Measurements from ENCODE around the gene MAST4. TPM values are rescaled to one million over a fixed set of nuclear protein-coding genes. Genes with fewer than 3 reads are reported as not detected.

Gene MAST4
- total RNA-seq, 1 donor from 2014 or later, result 13.9 TPM

DNA sequence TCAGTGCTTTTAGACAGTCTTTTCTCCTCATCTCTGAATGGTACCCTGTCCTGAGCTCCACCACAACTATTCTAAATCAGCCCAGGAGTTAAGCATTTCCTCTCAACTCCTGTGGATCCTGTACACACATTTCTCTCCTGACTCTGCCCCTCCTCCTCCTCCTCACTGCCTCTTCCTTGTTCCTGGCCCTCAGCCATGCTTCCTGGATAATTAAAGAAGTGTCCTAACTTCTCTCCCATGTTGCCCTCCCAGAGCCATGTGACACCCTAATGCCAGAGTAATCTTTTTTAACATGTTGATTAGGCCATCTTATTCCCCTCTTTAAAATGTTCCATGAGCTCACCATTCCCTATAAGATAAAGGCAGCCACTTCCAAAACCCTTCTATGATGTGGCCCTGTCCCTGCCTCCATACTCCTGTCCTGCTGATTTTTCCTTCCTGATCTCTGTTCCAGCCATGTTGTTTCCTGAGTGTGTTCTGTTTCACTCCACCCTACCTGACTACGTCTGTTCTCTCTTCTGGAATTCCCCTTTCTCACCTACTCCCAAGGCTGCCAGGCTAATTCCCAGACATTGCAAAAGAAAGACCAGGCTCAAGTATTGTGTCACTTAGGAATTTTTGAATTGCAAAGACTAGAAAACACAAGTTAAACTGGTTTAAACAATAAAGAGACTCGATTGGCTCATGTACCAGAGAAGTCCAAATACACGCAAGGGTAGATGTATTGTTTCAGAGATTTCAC is 295.2 kb downstream of the MAST4 start:
- DNase-seq (ENCODE audit: low spot score in 2 of 2) (no peak), FAIRE-seq (no peak)

- no peak for FAIRE-seq
- DNase-seq (ENCODE audit: low spot score in 2 of 2), result no peak
These were observed 296.5 kb downstream of the MAST4 start for GRCh38 chr5:66892716-66893115.

DNA sequence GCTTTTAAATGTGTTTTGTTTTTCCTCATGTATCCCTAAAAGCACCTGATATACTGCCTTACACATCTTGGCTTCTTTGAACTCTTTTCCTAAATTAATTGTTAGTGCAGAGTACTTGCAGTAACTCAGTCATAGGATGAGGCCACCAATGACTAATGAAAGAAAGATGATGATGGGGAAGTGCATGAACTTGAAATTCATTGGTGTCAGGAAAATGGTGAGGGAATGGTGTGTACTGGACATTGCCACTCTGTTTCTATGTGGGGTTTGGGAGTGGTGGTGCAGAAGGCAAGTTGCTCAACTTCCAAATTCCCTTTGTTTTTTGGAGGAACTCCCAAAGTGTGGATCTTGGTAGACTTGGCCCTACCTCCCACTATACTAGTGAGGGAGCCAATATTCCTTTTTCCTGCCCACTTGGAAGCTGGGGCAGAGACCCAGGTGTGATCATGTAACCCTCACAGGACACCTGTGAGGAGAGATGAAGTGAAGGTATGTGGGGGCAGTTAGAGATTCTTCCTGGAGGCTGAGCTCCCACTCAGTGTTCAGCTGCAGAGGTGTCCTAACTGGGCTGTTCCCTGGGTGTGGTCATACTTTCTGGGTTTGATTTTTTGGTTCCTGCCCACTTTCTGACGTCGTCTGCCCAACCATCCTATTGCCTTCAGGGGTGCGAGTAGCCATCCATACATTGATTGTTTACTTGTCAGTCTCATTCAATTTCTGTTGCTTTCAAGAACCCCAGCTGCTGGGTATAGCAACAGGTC is 298.5 kb downstream of the MAST4 start:
- DNase-seq (ENCODE audit: low spot score in 2 of 2), result no peak
- no peak for FAIRE-seq

GRCh38 chr5:66896171-66896570 is 300.0 kb downstream of the MAST4 start:
- DNase-seq (ENCODE audit: low spot score in 2 of 2) (no peak), FAIRE-seq (no peak)

DNA sequence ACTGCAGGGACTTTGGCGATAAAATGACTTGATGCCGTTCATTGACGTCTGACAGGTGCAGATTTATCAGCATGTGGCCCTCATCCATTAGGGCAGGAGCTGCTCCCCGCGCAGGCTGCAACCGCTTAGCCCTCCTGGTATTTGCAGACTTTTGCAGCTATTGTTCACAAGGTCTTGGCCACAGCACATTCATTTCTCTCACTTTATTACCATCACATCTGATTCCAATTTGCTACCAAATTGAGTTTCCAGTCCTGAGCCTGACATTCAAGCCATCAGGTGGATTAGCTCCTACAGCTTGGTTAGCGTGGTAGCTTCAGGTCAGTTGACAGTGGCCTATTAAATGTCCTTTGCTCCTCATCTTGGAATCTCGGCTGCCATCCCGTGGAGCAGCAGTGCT is 301.2 kb downstream of the MAST4 start:
- DNase-seq (ENCODE audit: low spot score in 2 of 2), result no peak
- no peak for FAIRE-seq

DNA sequence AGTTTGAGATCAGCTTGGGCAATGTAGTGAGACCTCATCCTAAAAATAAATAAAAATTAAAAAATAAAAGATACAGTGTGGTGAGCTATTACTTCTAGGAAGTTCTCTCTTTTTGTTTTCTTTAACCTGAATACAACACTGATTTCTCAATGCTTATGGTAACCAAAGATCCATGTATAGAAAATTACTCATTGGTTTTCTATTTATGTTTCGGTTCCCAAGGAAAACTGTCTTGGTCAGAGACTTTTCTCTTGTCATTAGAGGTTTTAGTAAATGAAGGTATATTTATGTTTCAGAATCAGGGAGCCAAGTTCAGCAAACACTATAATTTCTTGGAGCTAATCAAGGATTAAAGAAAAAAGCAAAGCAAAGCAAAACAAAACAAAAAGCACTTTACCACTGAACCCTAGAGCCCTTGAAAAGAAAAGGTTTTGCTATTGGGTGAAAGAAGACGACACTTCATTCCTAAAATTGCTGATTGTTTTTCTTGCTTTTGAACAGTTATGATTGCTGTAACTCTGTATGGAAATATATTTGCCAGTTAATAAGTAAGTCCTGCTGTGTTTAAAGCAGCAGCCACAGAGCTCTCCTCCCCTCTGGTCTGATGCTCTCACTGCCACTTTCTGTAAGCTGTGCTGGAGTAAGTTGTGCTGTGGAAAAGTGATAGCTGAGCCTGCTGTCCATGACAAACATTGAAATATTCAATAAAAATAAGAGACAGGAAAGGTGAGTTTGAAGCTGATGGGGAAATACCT is 302.2 kb downstream of the MAST4 start:
- DNase-seq (ENCODE audit: low spot score in 2 of 2) (no peak), FAIRE-seq (no peak)

DNA sequence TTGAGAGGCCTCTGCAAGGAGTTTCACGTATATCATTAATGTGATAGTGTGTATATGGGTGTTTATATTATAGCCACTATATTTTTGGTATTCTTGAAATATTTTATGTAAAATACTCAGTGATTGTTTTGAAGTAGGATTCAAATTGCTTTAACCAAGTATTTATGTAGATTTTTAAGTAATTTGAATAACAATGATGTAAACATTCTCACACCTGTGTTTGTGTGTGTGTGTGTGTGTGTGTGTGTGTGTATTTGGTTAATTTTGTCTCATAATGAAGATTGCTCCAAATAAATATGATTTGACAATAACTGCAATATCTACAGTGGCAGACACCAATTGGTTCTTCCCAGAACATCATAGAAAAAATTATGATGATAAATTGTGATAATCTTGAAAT is 307.0 kb downstream of the MAST4 start:
- FAIRE-seq, result no peak
- DNase-seq (ENCODE audit: low spot score in 2 of 2), result no peak

DNA sequence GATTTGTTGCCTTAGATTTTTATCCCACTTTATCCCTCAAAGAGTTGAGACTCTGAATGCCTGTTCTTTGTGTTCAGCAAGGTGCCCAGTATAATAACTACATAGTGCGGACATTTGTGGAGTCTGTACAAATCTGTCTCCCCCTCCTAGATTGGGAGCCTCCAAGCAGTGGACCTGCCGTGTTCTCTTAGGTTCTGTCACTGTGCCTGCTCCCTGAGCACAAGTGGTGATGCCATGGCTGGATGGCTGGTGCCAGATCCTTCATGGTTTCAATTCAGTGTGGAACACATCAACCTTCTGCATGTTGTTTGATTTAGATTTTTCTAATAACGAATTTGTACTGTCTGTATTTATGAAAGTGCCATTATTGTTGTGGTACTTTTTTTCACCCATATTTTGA is 307.5 kb downstream of the MAST4 start:
- DNase-seq (ENCODE audit: low spot score in 2 of 2), result no peak
- no peak for FAIRE-seq

DNA sequence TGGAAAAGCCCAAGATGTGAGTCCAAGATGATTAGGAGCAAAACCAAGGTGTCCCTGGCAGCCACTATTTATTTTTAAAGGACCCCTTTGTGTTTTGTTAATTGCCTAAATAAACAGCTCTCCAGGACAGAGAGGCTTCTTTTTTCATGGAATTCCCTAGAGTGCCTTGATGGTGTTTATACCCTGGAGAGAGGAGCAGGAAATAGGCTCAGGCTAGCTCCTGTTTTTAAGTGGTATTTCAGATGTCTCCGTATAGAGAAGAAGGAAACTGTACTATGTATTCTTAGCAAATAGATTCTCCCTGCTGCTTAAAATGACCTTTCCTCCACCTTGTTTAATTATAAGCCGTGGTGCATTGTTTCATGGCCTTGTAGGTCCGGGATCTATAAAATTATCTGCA is 308.0 kb downstream of the MAST4 start:
- no peak for FAIRE-seq
- DNase-seq (ENCODE audit: low spot score in 2 of 2), result no peak

GRCh38 chr5:66906021-66906420 is 309.8 kb downstream of the MAST4 start:
- FAIRE-seq, result no peak
- DNase-seq (ENCODE audit: low spot score in 2 of 2), result no peak

GRCh38 chr5:66908230-66908629 is 312.0 kb downstream of the MAST4 start:
- no peak for FAIRE-seq
- no peak for DNase-seq (ENCODE audit: low spot score in 2 of 2)

DNA sequence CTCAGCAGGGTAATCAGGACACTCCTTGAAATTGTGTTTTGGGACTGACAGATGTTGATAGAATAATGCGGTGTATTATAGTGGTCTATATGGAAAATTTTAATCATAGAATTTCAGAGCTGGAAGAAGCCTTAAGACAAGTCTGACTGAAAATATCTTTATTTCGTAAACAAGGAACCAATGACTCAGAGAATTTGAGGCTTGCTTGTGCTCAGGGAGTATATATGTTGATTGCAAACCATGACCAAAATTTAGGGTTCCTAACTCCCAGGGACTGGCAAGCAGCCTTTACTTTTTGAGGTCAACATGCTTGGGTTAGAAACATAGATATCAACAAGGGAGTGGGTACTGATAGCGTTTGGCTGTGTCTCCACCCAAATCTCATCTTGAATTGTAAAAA is 313.2 kb downstream of the MAST4 start:
- DNase-seq (ENCODE audit: low spot score in 2 of 2), result no peak
- FAIRE-seq, result no peak

DNA sequence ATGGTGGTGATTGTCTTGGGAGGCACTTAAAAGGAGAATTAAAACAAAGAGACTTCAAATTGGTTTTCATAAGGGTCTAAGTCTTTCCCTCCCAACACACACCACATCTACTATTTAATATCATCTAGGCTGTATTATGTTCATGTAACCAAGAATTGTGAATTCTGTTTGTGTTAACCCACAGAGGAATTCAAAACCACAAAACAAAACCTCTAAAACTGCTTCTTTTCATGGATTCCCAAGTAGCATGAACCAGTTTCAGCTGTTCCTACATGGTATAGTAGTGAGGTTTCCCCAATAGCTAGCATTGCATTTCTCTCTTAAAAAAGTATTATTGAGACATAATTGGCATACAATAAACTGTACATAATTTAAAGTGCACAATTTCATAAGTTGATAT is 316.6 kb downstream of the MAST4 start:
- no peak for FAIRE-seq

DNA sequence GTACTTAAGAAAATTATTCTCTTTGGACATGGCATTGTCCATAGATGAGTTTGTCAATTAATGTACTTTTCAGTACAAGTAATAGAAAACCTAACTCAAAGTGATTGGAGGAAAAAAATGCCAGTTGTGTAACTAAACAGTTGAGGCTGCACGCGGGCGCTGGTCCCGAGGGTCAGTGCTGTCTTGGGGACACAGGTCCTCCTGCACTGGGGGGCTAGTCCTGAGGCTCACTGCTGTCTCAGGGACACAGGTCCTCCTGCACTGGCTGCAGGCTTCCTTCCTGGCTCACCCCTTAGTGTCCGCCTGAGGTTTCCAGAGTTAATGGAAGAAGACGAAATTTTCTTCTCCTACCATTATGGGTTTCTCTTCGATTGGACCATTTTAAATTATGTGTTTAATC is 319.3 kb downstream of the MAST4 start:
- DNase-seq (ENCODE audit: low spot score in 2 of 2) (no peak), FAIRE-seq (no peak)

More for the DNA sequence above, 316.6 kb downstream of the MAST4 start:
- DNase-seq (ENCODE audit: low spot score in 2 of 2), result no peak

GRCh38 chr5:66922881-66923280 is 326.7 kb downstream of the MAST4 start:
- no peak for FAIRE-seq

DNA sequence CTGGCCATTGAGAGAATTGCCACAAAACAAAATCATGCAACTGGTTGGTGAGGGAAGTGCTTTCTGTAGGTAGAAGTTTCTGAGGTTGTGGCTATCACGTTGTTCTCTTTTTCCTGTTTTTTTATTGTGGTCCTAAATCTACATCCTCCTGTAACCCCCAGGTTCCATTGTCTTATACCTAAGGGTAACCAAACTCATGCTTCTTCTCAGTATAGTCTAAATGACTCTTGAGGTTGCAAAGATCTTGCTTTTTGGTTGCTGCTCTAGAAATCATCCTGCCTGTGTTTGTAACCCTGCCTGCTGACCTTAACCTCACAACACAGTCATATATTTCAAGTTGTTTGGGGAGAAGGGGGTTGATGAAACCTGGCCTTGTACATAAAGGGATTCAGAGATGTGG is 327.3 kb downstream of the MAST4 start:
- DNase-seq (ENCODE audit: low spot score in 2 of 2), result no peak
- FAIRE-seq, result no peak

More at GRCh38 chr5:66922881-66923280, 326.7 kb downstream of the MAST4 start:
- DNase-seq (ENCODE audit: low spot score in 2 of 2), result no peak

- FAIRE-seq, result no peak
- no peak for DNase-seq (ENCODE audit: low spot score in 2 of 2)
These were observed 327.7 kb downstream of the MAST4 start for GRCh38 chr5:66923922-66924321.

DNA sequence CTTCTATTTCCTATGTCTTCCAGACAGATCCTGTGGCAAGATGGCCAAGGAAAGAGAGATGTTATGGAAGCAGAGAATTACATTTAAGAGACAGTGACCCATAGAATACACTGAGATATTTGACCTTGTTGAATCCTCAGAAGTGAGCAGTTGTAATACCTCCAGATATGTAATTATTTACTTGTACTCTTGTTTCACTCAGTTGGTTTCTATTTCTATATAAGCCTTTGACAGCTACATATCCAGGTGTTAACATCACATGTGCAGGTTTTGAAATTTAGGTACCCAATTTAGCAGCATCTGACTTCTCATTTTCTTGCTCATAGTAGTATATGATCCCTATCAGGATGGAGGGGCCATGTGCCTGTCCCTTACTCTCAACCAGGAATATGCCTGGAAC is 330.9 kb downstream of the MAST4 start:
- DNase-seq (ENCODE audit: low spot score in 2 of 2), result no peak
- no peak for FAIRE-seq

- DNase-seq (ENCODE audit: low spot score in 2 of 2) (no peak), FAIRE-seq (no peak)
These were observed 333.1 kb downstream of the MAST4 start for GRCh38 chr5:66929281-66929680.

GRCh38 chr5:66929995-66930394 is 333.8 kb downstream of the MAST4 start:
- FAIRE-seq, result no peak
- DNase-seq (ENCODE audit: low spot score in 2 of 2), result no peak

DNA sequence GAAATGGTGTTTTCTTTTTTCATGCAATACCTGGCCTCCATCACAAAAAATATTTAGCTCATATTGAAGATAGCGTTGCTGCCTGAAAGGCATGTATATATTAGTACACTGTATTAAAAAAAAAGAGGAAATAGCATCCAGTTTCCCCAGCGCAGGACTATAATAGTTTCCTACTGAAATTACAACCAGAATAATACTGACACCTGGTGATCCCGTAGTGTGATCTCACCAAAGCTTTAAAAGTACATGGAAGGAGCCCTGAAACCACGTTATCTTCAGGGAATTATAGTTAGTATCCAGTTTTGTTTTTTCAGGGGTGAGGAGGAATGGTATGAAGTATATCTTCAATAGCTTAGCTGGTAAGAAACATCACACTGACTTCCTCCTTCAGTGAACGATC is 335.5 kb downstream of the MAST4 start:
- DNase-seq (ENCODE audit: low spot score in 2 of 2) (no peak), FAIRE-seq (no peak)

Measured in frontal cortex (tissue), 4 donors.